AG04450 (cell line): ENCODE data around the gene RNF224. TPM values are rescaled to one million over a fixed set of nuclear protein-coding genes. Genes with fewer than 3 reads are reported as not detected.
A peak's percentile ranks its signal among the peaks of the same experiment; 100 is the strongest.

Source experiments
- CTCF ChIA-PET: fragments of 300-600, 350-600 bp; formaldehyde crosslinking; extraction: SDS; loops from one replicate; lab custom pipeline; 2022; ENCODE audit warnings: antibody characterized with exemption, inconsistent platforms; lab: Charles Lee
- POLR2A ChIA-PET: fragments of 350-600 bp; formaldehyde crosslinking; extraction: SDS; loops from one replicate; lab custom pipeline; 2021; ENCODE audit warnings: antibody characterized with exemption, inconsistent platforms; lab: Yijun Ruan, JAX
- DNase-seq: peaks from one replicate; pipeline ENCODE4 v3.0.0-alpha.2; 2011; ENCODE audit warnings: low read depth, low spot score
- H3K27ac ChIP-seq: one replicate; pipeline ENCODE4 v1.5.1; 2012; ENCODE audit warnings: low read depth, low read length, control low read depth
- H3K27me3 ChIP-seq: one replicate; pipeline ENCODE4 v1.6.0; 2012; ENCODE audit warnings: low read length; ENCODE audit not compliant: control insufficient read depth, insufficient read depth
- H3K4me3 ChIP-seq: 2 replicates; pipeline ENCODE4 v1.5.1; 2011; ENCODE audit warnings: mild to moderate bottlenecking, low read depth, low read length, control low read depth
- H3K9me3 ChIP-seq: 2 replicates; pipeline ENCODE4 v1.5.1; 2012; ENCODE audit warnings: low read length; ENCODE audit not compliant: control insufficient read depth, insufficient read depth
- CTCF ChIP-seq: IDR thresholded peaks from 2 replicates; pipeline ENCODE4 v1.5.1; 2011; ENCODE audit warnings: low read depth, low read length, control low read depth, inconsistent platforms
- polyA plus RNA-seq: library from polyadenylated mRNA; depleted of rRNA; stranded (reverse); fragments of >200 nt; gene quantifications from 2 replicates; pipeline ENCODE4 v1.2.3, GENCODE V29; 2011

RNF224 gene
- polyA plus RNA-seq, 1 experiment: not detected

- Histone ChIP-seq H3K27me3 (no peaks in the 10 kb centered on the region), H3K27ac (no peak overlapping the region), H3K9me3 (no peaks in the 10 kb centered on the region; the same call in 1 of the 2 replicates), H3K4me3 (no peak overlapping the region)
- POLR2A ChIA-PET: interaction anchor here (5.7 kb wide), 1 partner anchor 10 kb away, joined by 146 read pairs; the partner anchor contains the start of genes NELFB and STPG3
- peak; percentile 33 for TF ChIP-seq CTCF
- no peak for DNase-seq
- CTCF ChIA-PET: no interaction called here
These were observed 16.6 kb downstream of the RNF224 start for GRCh38 chr9:137243626-137244485.

- Histone ChIP-seq H3K27ac (no peak overlapping the region), H3K4me3 (no peak overlapping the region), H3K9me3 (no peaks in the 10 kb centered on the region; the same call in 1 of the 2 replicates), H3K27me3 (no peaks in the 10 kb centered on the region)
- no peak for TF ChIP-seq CTCF
- no peak for DNase-seq
- ChIA-PET CTCF (interaction anchor here (0.6 to 0.7 kb wide), 2 partner anchors 8 to 21 kb away, joined by 3 to 5 read pairs; no protein-coding TSS in a partner anchor), POLR2A (interaction anchor here (1.2 to 5.7 kb wide), 2 partner anchors 9 kb away, joined by 5 to 146 read pairs; partner anchors contain the start of genes NELFB and STPG3)
These were observed 17.5 kb downstream of the RNF224 start for GRCh38 chr9:137244486-137245449.

GRCh38 chr9:137245450-137246421 lies 18.4 kb downstream of the RNF224 start:
- no peak for TF ChIP-seq CTCF
- ChIA-PET CTCF (interaction anchor here (0.6 to 1.0 kb wide), 2 partner anchors 9 to 22 kb away, joined by 3 read pairs; no protein-coding TSS in a partner anchor), POLR2A (interaction anchor here (1.2 kb wide), 1 partner anchor 8 kb away, joined by 5 read pairs; no protein-coding TSS in a partner anchor)
- Histone ChIP-seq H3K27me3 (no peaks in the 10 kb centered on the region), H3K9me3 (no peaks in the 10 kb centered on the region; the same call in 1 of the 2 replicates), H3K4me3 (no peak overlapping the region), H3K27ac (no peak overlapping the region)
- no peak for DNase-seq

GRCh38 chr9:137247135-137247915 lies 20.0 kb downstream of the RNF224 start:
- no peak for DNase-seq
- no peak overlapping the region for H3K4me3 ChIP-seq
- ChIA-PET CTCF (interaction anchor here (3.4 kb wide), 1 partner anchor 11 kb away, joined by 18 read pairs; no protein-coding TSS in a partner anchor), POLR2A (no interaction called here)
- H3K9me3 ChIP-seq: no peaks in the 10 kb centered on the region; the same call in 1 of the 2 replicates
- TF ChIP-seq CTCF: no peak
- H3K27ac ChIP-seq: peak overlapping the region; percentile 31
- H3K27me3 ChIP-seq: no peaks in the 10 kb centered on the region
